ENCODE measurements around the gene PTPRK.
A peak's percentile ranks its signal among the peaks of the same experiment; 100 is the strongest.

The PTPRK gene

DNA sequence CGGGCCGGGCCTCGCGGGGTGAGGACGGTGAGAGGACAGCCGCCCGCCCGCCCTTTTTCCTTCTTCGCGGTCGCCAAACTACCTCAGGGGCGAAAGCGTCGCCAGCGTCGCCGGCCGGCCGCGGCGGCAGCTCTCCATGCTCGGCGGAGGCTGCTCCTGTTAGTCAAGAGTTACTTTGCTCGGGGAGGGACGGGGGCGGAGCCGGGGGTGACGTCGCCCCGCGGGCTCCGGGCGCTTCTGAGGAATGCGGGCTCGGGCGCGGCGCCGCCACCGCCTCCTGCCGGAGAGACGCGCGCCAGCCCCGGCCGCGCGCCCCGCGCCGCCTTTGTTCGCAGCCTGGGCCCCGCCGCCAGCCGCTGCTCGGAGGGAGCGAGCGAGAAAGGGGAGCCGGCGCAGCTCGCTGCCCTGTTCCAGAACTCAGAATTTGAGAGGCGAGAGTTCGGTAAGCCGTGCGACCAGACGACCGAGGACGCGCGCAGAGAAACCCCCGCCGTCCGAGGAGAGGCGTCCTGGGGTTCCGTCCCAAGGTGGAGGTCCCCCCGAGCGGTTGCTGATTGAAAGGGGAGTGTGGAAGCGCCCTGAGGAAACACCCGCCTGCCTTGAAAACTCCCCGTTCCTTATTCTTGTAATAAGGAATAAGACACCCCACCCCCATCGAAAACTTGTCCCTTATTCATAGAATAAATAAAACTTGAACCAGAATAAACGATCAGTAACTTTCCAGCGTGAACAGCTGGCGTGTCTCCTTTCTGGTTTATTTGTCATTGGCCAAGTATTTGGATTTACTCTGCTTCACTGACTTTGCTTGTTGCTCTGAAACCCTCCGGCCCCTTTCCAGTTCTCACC lies at the start of gene PTPRK:
Gene PTPRK, minus strand, starts transcription at position 164 of the 846 bp plus-strand sequence. CDS start 241 bp downstream, outside the sequence.
- no peak for DNase-seq

GRCh38 chr6:128567029-128567428 lies 46.6 kb upstream of the PTPRK start:
- no peak for DNase-seq

- DNase-seq, result no peak
Measured at GRCh38 chr6:128560966-128561365, 40.6 kb upstream of the PTPRK start.

DNA sequence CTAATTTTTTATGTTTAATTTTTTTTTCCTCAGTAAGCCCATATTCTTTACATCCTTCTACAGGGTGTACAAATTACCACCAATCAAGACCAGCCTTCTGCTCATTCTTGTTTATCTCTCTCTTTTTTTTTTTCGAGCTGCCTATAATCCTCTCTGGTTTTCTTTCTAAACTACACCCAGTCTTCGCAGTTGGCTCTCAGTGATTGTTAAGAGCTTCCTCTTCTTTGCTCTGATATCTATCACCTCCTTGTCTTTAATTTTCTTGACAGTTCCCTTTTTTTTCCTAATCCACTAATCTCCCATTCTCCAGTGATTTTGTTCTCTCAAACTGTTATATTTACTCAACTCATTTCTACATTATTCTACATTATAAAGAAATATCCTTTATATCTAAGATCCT lies 38.5 kb upstream of the PTPRK start:
- DNase-seq, result no peak

- DNase-seq, result no peak
Measured at GRCh38 chr6:128558021-128558420, 37.6 kb upstream of the PTPRK start.

- DNase-seq, result no peak
Measured at GRCh38 chr6:128557081-128557480, 36.7 kb upstream of the PTPRK start.

DNA sequence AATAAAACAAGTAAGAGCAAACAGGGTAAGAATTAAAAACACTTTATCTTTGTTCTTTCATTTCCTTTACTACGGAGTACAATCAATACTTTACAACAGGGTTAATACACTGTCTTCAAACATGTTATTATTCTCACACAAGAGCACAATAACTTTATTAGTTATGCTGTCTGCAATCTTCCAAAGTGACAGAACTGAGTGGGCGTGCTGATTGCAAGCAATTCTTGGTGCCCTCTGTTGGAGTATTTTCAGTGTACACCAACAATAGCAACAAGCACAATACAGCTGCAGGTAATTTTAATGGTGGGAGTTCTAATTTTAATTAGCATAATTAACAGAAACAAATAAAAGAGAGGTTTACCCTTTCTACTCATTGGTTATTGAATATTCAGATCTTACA lies 33.9 kb upstream of the PTPRK start:
- DNase-seq, result no peak

GRCh38 chr6:128541261-128541660 lies 20.9 kb upstream of the PTPRK start:
- no peak for DNase-seq

DNA sequence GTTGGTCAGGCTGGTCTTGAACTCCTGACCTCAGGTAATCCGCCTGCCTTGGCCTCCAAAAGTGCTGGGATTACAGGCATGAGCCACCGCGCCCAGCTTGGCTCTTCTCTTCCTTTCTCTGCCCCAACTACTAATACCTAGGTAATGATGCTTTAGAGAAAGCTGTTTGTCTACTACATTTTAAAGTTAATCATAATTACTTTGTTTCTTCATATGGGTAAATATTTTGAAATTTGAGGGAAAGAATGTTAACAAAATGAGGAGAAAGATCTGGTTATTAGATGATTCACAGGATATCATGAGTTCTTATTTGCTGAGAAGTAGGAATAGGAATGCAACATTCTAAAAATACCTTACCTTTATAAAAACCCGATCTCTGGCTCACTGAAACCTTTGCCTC lies 18.4 kb upstream of the PTPRK start:
- no peak for DNase-seq

DNA sequence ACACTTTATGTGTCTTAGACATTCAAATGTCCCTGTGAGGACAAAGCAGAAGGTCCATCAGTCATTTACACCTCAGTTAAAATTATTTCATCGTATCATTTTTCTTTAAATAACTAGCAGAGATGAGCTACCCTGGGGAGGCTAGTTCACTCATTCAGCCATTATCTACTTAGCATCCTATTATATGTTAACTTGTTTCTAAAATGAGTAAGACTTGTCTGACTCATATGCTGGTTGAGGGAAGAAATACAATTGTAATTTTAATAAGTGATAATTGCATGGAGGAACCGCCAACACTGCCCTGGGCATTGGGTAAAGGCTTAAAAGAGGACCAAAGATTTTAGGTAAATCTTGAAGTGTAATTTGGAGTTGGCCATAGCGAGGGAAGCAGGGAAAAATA lies 12.4 kb upstream of the PTPRK start:
- DNase-seq, result no peak

DNA sequence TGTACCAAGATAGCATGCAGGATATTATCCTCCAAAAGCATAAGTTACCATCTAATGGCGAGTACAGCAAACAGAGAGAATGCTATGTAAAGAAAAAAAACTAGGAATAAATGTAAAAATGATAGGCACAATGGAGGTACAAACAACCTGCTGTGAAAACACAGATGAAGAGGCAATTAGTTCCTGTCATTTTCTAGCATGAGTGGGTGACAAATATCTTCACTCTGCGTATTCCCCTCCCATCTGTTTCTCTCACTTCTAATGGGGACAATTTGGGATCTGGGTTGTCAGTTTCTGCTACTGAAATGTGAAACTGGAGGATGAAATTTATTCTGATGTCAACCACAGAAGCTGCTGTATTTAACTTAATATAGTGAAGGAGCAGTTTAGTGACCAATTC lies 11.7 kb upstream of the PTPRK start:
- peak; percentile 31 for DNase-seq

GRCh38 chr6:128531696-128532095 lies 11.3 kb upstream of the PTPRK start:
- DNase-seq, result no peak

- no peak for DNase-seq
Measured at GRCh38 chr6:128528241-128528640, 7.8 kb upstream of the PTPRK start.

- no peak for DNase-seq
Measured at GRCh38 chr6:128527375-128527774, 7.0 kb upstream of the PTPRK start.

GRCh38 chr6:128526152-128526914 lies 5.9 kb upstream of the PTPRK start:
- no peak for DNase-seq

DNA sequence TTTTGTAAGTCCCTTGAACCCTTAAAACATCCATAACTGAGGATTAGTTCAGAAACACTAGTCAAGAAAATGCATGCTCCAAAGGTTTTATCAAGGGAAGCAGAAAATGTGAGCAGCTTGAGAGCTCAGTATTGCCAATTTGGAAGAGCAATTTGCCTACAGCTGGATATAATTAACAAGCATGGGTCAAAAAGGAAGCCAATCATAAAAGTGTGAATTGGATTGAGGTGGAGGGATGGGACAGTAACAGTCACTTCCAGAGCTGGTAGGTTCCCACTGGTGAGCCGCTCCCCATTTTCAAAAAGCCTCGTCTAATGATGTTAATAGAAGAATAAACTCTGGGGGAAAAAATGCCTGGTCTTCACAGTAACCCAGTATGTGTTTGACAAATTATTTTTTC lies 5.0 kb upstream of the PTPRK start:
- DNase-seq, result no peak

- DNase-seq, result no peak
Measured at GRCh38 chr6:128521282-128521632, 858 bp upstream of the PTPRK start.

DNA sequence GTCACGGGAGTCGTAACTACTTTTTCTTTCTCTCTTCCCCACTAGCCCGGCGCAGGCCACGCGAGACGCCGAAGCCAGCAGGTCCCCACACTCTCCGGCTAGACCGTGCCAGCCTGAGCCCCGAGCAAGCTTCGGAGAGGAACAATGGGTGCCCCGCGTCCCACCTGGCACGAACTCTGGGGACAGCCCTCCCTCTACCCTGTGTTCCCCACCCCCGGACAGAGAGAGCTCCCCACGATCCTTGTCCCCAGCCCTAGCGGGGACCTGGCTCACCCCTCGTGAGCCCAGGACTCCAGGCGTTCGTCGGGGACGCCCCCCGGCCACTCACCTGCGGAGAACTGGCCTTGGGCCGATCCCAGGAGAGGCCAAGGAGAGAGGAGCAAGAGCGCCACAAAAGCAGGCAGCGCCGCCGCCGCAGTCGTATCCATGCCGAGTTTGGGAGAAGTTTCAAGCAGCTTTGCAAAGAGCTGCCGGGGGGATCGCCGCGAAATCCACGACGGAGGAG lies 416 bp downstream of the PTPRK start:
- DNase-seq, result no peak

DNA sequence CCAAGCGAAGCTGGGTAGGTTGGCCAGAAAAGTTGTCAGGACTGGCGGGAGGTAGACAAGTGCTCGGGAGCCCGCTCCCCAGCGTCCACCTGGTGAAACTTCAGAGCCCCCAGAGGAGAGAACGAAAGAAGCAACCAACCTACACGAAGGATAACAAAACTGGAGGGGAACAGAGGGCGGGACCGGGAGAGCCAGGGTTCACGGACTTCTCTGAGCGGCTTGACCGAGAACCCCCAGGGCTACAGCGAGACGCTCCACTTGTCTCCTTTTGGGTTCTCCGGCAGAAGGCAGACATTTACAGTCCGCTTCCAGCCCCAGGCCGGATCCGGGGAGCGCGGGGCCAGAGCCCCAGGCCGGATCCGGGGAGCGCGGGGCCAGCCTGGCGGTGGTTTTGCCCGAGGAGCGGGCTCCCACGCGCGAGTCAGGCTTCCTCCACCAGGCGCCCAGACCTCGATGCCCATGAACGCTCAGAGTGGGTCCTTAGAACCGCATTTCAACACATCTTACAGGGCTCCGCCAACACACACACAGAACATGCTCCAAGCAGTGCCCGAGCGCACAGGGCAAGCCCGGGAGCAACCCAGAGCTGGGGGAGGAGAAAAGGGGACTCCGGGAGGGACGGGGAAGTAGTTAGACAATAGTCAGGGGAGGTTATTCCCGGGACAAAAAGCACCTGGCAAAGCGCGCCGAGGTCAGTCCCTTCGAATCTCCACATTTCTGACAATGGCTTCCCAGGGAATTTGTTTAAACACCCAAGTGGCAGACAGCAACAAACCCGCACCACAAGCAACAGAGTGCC lies 1.1 kb downstream of the PTPRK start:
- peak; percentile 13 for DNase-seq

DNA sequence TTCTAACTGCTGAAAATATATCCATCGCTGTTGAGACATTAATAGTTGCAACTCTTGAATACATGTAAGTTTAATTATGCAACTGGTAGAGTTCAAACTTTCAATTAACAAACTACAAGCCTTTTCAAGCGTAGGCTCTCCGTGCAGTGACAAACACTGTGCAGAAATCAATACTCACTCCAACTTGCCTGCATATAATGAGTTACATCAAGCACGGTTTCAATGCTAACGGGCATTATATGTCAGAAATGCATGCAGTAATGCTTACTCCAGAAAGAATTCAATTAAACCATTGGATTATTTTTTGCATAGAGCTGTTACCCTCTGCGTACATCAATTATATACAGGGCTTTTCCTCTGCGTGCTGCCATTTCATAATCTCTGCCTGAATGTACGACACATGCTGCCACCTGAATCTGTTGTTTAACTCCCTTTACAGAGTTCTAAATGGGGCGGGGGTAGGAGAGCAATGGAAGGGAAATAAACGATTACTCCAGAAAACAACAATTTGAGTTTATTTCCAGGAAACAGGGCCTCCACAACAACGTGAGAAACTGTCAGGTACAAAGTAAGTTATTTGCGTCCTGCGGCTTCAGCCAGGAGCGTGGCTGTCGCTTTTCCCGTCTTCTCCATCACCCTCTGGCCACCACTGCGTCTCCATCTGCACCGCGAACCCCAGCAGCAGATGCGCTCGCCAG lies 1.8 kb downstream of the PTPRK start:
- no peak for DNase-seq

GRCh38 chr6:128517124-128517523 lies 3.3 kb downstream of the PTPRK start:
- DNase-seq, result no peak

GRCh38 chr6:128516514-128516898 lies 3.9 kb downstream of the PTPRK start:
- no peak for DNase-seq

All from NCI-H1417 treated with DMSO at 0.1 percent for 48 hours (cell line).